ENCODE results near the gene TNNT3.
A peak's percentile ranks its signal among the peaks of the same experiment; 100 is the strongest.
"Not testable (repeated sequence)": the region's sequence is repeated elsewhere in the genome, so short reads cannot be mapped to it uniquely, and the experiment has no call there.

The TNNT3 gene

DNA sequence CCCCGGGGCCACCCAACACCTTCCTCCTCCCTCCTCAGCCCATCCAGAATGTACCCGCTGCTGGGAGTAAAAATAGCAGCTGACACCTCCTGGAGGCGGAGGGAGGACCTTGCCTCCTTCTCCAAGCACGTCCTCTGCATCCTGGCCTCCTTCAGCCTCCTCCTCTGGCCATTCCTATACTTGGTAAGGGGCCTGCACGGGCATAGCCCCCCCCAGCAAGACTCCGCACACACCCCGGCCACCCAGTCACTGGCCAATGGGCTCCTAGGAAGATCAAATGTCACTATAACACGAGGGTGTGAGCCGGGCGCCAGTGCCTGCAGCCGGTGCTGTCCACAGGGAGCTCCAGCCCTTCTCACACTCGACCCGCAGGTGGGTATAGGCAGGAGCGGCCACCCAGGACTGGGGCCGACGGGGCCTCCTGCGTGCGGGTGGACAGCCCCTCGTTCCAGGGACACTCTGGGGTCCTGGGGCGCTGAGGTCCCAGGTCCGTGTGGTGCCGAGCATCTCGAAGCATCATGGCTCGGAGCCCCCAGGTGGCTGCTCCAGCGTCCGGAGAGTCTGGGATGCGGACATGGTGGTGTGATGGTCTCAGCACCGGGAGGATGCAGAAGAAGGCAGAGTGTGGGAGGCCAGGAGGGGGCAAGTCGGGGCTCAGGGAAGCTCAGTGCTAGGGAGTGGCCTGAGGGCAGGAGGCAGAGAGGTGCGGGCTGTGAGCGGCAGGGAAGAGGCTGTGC, at the start of gene TNNT3:
TNNT3 (plus strand) TSS at position 313 of the 737 bp plus-strand sequence. CDS start 3,172 bp downstream, outside the sequence.
- TF ChIP-seq CTCF (conservative IDR thresholded peaks at IDR 0.05; ENCODE audit: low read depth, low read length), result no peak
- H3K4me3 ChIP-seq (ENCODE audit: low read length), result no peak within 1 kb of the TSS
- no peak for DNase-seq (ENCODE audit: low read depth)

- no peak for DNase-seq (ENCODE audit: low read depth)
- TF ChIP-seq CTCF (conservative IDR thresholded peaks at IDR 0.05; ENCODE audit: low read depth, low read length), result no peak
- no peak overlapping the region for H3K4me3 ChIP-seq (ENCODE audit: low read length)
Measured at GRCh38 chr11:1870326-1870696, 49.2 kb upstream of the TNNT3 start.

- no peak for TF ChIP-seq CTCF (conservative IDR thresholded peaks at IDR 0.05; ENCODE audit: low read depth, low read length)
- DNase-seq (ENCODE audit: low read depth), result no peak
- no peak overlapping the region for H3K4me3 ChIP-seq (ENCODE audit: low read length)
Measured at GRCh38 chr11:1870721-1871466, 48.6 kb upstream of the TNNT3 start.

- no peak for TF ChIP-seq CTCF (conservative IDR thresholded peaks at IDR 0.05; ENCODE audit: low read depth, low read length)
- no peak for DNase-seq (ENCODE audit: low read depth)
- H3K4me3 ChIP-seq (ENCODE audit: low read length), result no peak overlapping the region
Measured at GRCh38 chr11:1871531-1871930, 48.0 kb upstream of the TNNT3 start.

DNA sequence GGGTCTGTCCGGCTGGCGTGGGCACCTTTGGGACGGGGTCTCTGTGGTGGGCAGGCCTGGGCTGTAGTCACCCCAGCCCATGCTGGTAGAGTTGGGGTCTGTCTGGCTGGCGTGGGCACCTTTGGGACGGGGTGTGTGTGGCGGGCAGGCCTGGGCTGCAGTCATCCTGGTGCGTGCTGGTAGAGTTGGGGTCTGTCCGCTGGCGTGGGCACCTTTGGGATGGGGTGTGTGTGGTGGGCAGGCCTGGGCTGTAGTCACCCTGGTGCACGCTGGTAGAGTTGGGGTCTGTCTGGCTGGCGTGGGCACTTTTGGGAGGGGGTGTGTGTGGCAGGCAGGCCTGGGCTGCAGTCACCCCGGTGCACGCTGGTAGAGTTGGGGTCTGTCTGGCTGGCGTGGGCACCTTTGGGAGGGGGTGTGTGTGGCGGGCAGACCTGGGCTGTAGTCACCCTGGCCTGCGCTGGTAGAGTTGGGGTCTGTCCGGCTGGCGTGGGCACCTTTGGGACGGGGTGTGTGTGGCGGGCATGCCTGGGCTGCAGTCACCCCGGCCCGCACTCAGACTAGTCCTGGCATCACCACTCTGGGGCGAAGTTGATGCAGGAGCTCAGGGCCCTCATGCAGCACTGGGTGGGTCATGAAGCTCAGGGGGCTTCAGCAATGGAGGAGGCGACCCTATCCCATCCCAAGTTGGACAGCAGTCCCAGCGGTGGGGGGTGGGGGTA, 47.1 kb upstream of the TNNT3 start:
- TF ChIP-seq CTCF (conservative IDR thresholded peaks at IDR 0.05; ENCODE audit: low read depth, low read length), result no peak
- no peak for DNase-seq (ENCODE audit: low read depth)
- no peak overlapping the region for H3K4me3 ChIP-seq (ENCODE audit: low read length)

DNA sequence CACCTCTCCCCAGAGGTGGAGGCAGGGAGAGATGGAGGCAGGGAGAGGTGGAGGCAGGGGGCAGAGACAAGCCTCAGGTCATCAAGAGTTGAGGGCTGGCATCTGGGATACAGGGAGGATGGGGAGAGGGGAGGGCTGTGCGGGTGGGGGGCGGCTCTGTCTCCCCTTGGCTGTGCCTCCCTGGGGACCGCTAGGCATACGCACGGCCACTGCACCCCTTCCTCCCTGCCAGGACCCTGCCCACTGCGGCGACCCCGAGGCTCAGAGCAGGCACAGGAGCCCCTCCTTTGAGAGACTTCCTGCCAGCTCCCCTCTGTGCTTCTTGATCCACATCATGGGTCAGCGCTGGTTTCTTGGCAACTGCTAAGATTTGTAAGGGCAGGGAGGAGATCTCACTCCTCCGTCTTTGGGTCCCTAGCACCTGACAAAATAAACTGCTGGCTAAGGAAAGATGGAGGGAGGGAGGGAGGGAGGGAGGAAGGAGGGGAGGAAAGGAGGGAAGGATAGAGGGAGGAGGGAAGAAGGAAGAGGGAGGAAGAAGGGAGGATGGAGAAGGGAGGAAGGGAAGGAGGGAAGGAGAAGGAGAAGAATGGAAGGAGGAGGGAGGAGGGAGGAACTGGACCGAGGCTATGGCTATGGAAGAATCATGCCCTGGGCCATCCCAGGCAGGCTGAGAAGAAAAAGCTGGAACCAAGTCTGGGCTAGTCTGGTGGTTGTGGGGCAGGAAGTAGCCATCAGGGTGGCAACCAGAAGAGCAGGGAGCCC, 46.3 kb upstream of the TNNT3 start:
- peak; percentile 15 for DNase-seq (ENCODE audit: low read depth)
- no peak for TF ChIP-seq CTCF (conservative IDR thresholded peaks at IDR 0.05; ENCODE audit: low read depth, low read length)
- H3K4me3 ChIP-seq (ENCODE audit: low read length), result no peak overlapping the region

- not testable (repeated sequence) for DNase-seq (ENCODE audit: low read depth); H3K4me3 ChIP-seq (ENCODE audit: low read length)
Measured at GRCh38 chr11:1873813-1874150, 45.7 kb upstream of the TNNT3 start.

DNA sequence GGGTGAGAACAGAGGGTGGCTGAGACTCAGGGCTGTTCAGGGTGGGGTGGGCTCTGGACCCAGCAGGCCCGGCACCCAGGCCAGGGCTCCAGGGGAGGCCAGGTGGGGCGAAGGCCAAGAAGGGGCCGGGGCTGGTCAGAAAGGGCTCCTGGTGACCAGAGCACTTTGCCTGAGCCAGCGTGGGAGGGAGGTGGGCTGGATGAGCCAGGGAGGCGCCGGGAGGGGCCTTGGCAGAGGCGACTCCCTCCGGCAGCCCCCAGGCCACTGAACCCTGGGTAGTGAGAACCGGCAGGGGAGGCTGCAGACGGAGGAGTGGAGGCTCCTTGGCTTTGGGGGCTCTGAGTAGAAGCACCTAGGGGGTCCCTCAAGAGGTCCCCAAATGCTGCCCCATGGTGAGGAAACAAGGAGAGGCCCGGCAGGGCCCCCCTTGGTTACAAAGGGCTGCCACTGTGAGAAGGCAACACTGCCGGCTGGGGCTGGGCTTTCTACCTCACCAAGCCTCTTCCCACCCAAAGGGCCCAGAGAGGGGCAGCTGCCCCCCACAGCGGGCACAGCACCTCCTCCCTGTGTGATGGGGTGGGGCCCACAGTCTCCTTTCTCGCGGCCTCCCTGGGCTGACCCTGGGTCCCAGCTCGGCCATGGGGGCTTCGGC, 44.9 kb upstream of the TNNT3 start:
- not testable (repeated sequence) for DNase-seq (ENCODE audit: low read depth)

More for the DNA sequence above, 44.9 kb upstream of the TNNT3 start:
- not testable (repeated sequence) for H3K4me3 ChIP-seq (ENCODE audit: low read length)

Data from retinal pigment epithelial cell (primary cell).